Bronchial epithelial cell (primary cell): Measurements from ENCODE around the gene SUGP2. TPM values are rescaled to one million over a fixed set of nuclear protein-coding genes. Genes with fewer than 3 reads are reported as not detected.
"Not testable (repeated sequence)": the region's sequence is repeated elsewhere in the genome, so short reads cannot be mapped to it uniquely, and the experiment has no call there.

Experiments
- DNase-seq: peaks from one replicate; pipeline ENCODE4 v3.0.0-alpha.2; 2010; ENCODE audit warnings: low read depth
- FAIRE-seq: peaks from 2 replicates; lab custom pipeline; 2011; peaks lifted over from hg19 to GRCh38; lab: Jason Lieb, UNC
- H3K27me3 ChIP-seq: 2 replicates; pipeline ENCODE4 v1.5.1; 2011; ENCODE audit warnings: low read length; ENCODE audit not compliant: control insufficient read depth, insufficient read depth
- H3K36me3 ChIP-seq: 2 replicates; pipeline ENCODE4 v1.5.1; 2011; ENCODE audit warnings: low read length; ENCODE audit not compliant: control insufficient read depth, insufficient read depth
- H3K4me3 ChIP-seq: 2 replicates; pipeline ENCODE4 v1.5.1; 2011; ENCODE audit warnings: mild to moderate bottlenecking, low read depth, low read length, control low read depth
- CTCF ChIP-seq: IDR thresholded peaks from 2 replicates; pipeline ENCODE4 v1.5.1; 2011; ENCODE audit warnings: mild to moderate bottlenecking, moderate library complexity, low read length, control low read depth, inconsistent platforms; ENCODE audit not compliant: insufficient read depth, severe bottlenecking
- total RNA-seq: library from RNA; depleted of rRNA; stranded (reverse); fragments of >200 nt; gene quantifications from 2 replicates; pipeline ENCODE4 v1.2.1, GENCODE V29; 2014

Gene SUGP2
- total RNA-seq, 1 donor from 2014 or later, result 21.6 TPM

GRCh38 chr19:18964121-18964520, 69.2 kb downstream of the SUGP2 start:
- no peak for TF ChIP-seq CTCF
- H3K36me3 ChIP-seq, result no peaks in the 10 kb centered on the region
- no peaks in the 10 kb centered on the region for H3K27me3 ChIP-seq
- DNase-seq (no peak), FAIRE-seq (no peak)
- H3K4me3 ChIP-seq, result no peak overlapping the region

GRCh38 chr19:18961767-18962620, 71.3 kb downstream of the SUGP2 start:
- Histone ChIP-seq H3K27me3 (no peaks in the 10 kb centered on the region), H3K36me3 (no peaks in the 10 kb centered on the region), H3K4me3 (no peak overlapping the region)
- no peak for FAIRE-seq
- DNase-seq, result no peak
- no peak for TF ChIP-seq CTCF

GRCh38 chr19:18960370-18960769, 72.9 kb downstream of the SUGP2 start:
- no peak for TF ChIP-seq CTCF
- DNase-seq (no peak), FAIRE-seq (no peak)
- no peaks in the 10 kb centered on the region for H3K27me3 ChIP-seq
- no peak overlapping the region for H3K4me3 ChIP-seq
- H3K36me3 ChIP-seq, result no peaks in the 10 kb centered on the region

- no peak for DNase-seq
- H3K36me3 ChIP-seq, result no peaks in the 10 kb centered on the region
- no peaks in the 10 kb centered on the region for H3K27me3 ChIP-seq
- TF ChIP-seq CTCF, result no peak
- no peak for FAIRE-seq
- H3K4me3 ChIP-seq, result no peak overlapping the region
Observed at GRCh38 chr19:18955042-18955441, 78.3 kb downstream of the SUGP2 start.

GRCh38 chr19:18954094-18954493, 79.2 kb downstream of the SUGP2 start:
- TF ChIP-seq CTCF, result no peak
- H3K36me3 ChIP-seq, result no peaks in the 10 kb centered on the region
- DNase-seq (no peak), FAIRE-seq (no peak)
- H3K27me3 ChIP-seq, result no peaks in the 10 kb centered on the region
- H3K4me3 ChIP-seq, result no peak overlapping the region

- not testable (repeated sequence) for H3K4me3 ChIP-seq, H3K27me3 ChIP-seq, H3K36me3 ChIP-seq, FAIRE-seq
- peak; percentile 78 for DNase-seq
Observed at GRCh38 chr19:18952364-18953003, 80.8 kb downstream of the SUGP2 start.
